Measurements from ENCODE around the gene SENP5. TPM values are rescaled to one million over a fixed set of nuclear protein-coding genes. Genes with fewer than 3 reads are reported as not detected.
"Not testable (repeated sequence)": the region's sequence is repeated elsewhere in the genome, so short reads cannot be mapped to it uniquely, and the experiment has no call there.

Gene SENP5
- polyA plus RNA-seq, 10 donors, result 12.9 to 25.3 (median 16.7) TPM

DNA sequence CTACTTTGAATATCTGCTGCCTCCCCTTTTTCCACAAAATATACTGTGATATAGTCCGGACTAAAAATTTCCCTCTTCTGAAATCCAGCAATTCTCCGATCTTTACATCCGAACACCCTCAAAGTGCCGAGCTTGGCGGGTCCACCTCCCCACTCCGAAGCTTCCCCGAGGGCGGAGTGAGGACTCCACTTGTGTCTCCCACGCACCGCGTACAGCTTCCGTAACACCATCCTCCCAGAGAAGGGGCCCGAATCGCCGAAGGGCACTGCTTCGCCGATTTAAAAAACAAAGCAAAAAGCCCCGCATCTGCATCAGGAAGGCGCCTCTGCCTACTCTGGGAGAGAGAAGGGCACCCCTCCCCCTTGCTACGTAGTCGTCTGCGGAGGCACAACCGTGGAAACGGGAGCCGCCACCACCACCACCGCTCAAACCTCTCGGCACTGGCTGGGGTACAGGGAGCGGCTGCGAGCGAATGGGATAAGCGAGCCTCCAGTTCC, 74.1 kb downstream of the SENP5 start:
- DNase-seq, result peak in 1 of 3 donors; percentile 18

- peak; percentile 98 to 99 (median 99) for DNase-seq
Observed at GRCh38 chr3:196942226-196942914, 74.7 kb downstream of the SENP5 start, which contains the start of gene NCBP2. NCBP2 (minus strand) TSS chr3:196942528; CDS start chr3:196942503, 25 bp downstream.

GRCh38 chr3:196942915-196943277, 75.2 kb downstream of the SENP5 start:
- DNase-seq, result peak in 1 of 3 donors; percentile 7

- DNase-seq, result not testable (repeated sequence)
Observed at GRCh38 chr3:196944037-196944790, 76.5 kb downstream of the SENP5 start.

DNA sequence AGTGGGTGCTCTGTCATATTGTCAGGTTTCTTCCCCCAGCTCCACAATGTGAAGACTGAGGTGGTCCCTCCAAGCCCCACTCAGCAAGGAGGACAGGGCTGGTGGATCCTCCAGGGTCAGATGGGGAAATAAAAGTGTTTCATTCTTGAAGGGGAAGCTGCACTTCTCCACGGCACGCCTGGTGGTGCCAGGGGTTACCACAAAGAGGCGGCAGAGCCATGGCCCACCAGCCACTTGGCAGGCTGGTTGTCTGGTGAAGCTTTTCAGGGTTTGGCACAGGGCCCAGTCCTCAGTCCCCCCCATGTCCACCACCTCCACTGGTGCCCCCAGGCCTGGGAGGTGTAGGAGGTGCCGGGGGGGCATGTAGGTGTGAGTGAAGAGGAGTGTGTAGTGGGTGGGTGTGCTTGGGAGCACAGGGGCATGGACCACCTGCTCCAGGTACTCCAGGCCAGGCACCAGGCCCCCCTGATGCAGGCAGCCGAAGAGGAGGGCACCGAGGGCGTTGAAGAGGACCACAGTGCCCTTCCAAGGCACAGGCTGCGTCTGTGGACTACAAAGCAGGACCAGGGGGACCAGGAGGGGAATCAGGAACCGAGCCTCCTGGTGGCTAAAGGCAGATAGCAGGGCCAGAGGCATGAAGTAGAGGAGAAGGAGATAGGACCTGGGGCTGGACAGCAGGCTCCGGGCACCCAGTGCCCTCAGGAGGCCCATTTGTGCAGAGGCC, 79.6 kb downstream of the SENP5 start:
- no peak for DNase-seq

- no peak for DNase-seq
Observed at GRCh38 chr3:196947860-196948441, 80.2 kb downstream of the SENP5 start.

DNA sequence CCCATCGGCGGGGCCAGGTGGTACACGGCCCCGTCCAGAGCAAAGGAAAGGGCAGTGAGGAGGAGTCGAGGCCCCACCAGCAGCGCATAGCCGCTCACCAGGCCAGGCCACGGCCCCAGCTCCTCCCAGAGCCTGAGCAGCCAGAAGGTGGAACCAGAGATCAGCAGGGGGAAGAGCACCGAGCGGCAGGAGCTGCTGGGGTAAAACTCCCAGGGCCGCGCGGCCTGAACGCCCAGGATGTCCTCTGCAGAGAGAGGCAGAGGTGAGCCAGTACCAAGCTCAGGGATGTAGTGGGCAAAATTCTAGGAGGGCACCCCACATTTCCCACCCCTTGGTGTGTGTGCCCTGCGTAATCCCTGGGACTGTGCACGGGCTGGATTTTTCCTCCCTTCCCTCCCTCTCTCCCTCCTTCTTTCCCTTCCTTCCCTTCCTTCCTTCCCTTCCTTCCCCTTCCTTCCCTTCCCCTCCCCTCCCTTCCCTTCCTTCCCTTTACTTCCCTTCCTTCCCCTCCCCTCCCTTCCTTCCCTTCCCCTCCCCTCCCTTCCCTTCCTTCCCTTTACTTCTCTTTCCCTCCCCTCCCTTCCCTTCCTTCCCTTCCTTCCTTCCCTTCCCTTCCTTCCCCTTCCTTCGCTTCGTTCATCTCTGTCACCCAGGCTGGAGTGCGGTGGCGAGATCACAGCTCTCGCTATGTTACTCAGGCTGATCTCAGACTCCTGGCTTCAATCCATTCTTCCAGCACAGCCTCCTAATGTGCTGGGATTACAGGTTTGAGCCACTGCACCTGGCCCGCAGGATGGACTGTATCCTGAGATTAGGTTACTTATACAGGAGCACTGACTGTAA, 80.9 kb downstream of the SENP5 start:
- no peak for DNase-seq

- no peak for DNase-seq
Observed at GRCh38 chr3:196949285-196949619, 81.5 kb downstream of the SENP5 start.

- no peak for DNase-seq
Observed at GRCh38 chr3:196949750-196950149, 82.0 kb downstream of the SENP5 start.

DNA sequence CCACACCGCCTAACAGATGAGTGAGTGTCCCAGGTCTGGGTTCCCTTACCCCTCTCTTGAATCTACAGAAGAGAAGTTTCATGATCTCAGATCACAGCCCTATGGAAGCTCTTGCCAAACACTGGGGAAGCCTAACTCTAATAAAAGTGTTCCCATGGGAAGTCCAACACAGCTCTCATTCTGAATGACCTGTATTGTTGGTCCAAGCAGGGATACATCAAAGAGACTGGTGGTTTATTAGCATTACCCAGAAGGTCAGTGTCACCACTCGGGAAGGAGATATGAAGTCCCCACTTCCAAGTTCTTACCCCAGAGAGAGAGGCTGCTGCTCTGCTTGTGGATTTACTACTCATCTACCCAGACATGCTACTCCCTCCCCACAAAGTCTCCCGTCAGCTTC, 83.7 kb downstream of the SENP5 start:
- DNase-seq, result no peak

DNA sequence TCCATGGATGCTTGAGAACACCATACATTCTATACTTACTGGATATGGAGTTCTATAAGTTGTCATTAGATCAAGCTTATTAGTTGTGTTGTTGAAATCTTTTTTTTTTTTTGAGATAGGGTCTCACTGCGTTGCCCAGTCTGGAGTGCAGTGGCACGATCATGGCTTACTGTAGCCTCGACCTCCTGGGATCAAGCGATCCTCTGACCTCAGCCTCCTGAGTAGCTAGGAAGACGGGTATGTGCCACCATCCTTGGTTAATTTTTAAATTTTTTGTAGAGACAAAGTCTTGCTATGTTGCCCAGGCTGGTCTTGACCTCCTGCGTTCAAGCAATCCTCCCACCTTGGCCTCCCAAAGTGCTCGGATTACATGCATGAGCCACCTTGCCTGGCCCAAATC, 87.1 kb downstream of the SENP5 start:
- DNase-seq, result no peak

- DNase-seq, result no peak
Observed at GRCh38 chr3:196962108-196962929, 94.6 kb downstream of the SENP5 start.

DNA sequence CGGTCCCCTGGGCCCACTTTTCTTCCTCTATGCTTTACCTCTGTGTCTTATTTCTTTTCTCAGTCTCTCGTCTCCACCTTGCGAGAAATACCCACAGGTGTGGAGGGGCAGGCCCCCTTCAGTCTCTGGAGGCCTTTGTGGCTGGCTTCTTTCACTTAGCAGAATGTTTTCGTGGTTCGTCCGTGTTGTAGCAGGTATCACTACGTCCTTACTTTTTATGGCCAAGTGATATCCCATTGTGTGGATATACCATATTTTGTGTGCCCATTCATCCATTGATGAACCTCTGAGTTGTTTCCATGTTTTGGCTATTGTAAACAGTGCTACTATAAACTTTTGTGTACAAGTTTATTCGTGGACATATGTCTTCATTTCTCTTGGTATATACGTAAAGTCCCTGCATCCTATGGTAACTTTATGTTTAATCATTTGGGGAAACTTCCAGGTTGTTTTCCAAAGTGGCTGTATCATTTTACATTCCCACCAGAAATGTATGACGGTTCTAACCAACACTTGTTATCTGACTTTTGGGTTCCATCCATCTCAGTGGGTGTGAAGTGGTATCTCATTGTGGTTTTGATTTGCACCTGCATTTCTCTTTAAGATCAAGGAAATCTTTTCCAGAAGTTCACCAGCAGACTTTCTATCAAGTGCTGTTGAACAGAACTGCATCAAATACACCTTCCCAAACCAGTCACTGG, 95.4 kb downstream of the SENP5 start:
- DNase-seq, result no peak

GRCh38 chr3:196963631-196963953, 95.9 kb downstream of the SENP5 start:
- no peak for DNase-seq

DNA sequence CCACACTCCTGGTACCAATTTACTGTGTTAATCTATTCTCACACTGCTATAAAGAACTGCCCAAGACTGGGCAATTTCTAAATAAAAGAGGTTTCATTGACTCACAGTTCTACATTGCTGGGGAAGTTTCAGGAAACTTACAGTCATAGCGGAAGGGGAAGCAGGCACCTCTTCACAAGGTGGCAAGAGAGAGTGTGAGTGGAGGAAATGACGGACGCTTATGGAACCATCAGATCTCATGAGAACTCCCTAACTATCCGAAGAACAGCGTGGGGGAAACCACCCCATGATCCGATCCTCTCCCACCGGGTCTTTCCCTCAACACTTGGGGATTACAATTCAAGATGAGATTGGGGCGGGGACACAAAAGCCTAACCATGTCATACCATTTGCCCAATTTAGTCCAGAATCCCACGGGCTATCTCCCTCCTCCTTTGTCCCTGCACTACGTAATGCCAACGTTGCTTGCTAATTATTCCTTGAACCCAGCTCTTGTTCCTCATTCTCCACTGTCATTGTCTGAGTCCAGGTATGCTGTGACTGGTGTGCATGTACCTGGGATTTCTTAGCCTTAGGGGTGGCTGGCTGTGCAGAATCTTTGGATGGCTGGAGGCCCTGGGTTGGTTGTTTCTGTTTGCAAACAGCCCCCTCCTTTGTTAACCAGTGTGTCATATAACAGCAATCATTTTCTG, 97.5 kb downstream of the SENP5 start:
- no peak for DNase-seq

- no peak for DNase-seq
Observed at GRCh38 chr3:196965804-196966173, 98.1 kb downstream of the SENP5 start.

DNA sequence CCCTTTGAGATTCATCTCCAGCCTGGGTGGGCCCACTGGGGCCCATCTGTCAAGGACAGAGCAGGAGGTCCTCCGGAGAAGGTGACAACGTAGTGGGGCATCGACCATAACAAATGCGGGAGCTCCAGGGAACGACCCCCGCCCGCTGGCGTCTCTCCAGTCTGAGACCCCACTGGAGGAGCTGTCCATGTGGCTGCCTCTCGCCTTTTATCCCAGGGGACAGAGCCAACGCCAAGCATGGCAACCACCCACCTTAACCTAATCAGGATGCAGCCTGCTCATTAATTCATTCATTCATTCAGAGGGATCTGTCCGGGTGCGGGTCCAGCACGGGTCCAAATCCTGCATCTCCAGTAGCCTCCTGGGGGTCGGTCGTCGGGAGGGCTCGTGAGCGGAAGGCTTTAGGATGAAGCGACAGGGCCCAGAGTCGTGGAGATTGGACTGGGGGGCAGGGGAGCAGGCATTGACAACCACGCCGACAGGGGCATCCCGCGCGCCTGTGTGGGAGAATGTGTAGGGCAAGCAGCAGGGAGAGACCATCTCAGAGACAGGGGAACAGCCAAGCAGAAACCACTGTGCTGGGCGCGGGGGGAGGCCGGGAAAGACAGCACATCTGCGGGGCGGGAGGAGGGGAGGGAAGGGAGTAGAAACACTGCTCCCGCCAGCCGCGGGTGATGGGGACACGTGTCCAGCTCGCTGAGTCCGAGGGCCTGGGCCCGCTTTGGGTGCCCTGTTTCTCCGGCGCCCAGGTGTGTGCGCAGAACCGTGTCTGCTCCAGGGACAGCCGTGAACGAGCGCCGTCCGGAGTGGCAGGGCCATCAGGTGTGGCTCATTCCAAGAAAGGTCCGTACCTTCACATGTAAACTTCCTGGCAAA, 99.0 kb downstream of the SENP5 start:
- DNase-seq, result peak in 1 of 3 donors; percentile 51
